GM12801 (cell line): Measurements from ENCODE around the gene CABP4.

Source experiments
- TF ChIP-seq, protein P1 (sequence below): IDR thresholded peaks from one replicate; pipeline ENCODE4 v1.5.1; 2011; ENCODE audit warnings: control low read depth; ENCODE audit not compliant: insufficient read length; ENCODE audit errors: extremely low read depth

CABP4 gene

DNA sequence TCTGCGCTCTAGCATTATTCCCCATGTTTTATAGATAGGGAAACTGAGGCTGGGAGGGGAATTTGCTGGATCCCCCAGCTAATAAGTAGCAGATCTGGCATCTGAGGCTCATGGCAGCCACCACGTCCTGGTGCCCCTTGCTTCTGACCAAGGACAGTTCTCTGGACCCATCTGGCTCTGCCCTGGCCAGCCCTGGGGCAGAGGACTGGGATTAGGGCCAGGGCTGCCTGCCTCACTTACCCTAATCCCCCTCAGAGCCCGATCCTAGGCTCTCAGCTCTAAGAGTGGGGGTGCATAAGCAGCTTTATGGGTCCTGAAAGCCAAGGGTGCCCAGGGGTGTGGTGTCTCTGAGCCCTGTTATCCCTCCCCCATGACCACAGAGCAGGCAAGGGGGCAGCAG is at the start of gene CABP4:
Gene CABP4 (plus strand): TSS at position 301 of the 400 bp plus-strand sequence. CDS start 70 bp downstream, at position 371.
- TF ChIP-seq, protein P1, sequence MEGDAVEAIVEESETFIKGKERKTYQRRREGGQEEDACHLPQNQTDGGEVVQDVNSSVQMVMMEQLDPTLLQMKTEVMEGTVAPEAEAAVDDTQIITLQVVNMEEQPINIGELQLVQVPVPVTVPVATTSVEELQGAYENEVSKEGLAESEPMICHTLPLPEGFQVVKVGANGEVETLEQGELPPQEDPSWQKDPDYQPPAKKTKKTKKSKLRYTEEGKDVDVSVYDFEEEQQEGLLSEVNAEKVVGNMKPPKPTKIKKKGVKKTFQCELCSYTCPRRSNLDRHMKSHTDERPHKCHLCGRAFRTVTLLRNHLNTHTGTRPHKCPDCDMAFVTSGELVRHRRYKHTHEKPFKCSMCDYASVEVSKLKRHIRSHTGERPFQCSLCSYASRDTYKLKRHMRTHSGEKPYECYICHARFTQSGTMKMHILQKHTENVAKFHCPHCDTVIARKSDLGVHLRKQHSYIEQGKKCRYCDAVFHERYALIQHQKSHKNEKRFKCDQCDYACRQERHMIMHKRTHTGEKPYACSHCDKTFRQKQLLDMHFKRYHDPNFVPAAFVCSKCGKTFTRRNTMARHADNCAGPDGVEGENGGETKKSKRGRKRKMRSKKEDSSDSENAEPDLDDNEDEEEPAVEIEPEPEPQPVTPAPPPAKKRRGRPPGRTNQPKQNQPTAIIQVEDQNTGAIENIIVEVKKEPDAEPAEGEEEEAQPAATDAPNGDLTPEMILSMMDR: no peak

DNA sequence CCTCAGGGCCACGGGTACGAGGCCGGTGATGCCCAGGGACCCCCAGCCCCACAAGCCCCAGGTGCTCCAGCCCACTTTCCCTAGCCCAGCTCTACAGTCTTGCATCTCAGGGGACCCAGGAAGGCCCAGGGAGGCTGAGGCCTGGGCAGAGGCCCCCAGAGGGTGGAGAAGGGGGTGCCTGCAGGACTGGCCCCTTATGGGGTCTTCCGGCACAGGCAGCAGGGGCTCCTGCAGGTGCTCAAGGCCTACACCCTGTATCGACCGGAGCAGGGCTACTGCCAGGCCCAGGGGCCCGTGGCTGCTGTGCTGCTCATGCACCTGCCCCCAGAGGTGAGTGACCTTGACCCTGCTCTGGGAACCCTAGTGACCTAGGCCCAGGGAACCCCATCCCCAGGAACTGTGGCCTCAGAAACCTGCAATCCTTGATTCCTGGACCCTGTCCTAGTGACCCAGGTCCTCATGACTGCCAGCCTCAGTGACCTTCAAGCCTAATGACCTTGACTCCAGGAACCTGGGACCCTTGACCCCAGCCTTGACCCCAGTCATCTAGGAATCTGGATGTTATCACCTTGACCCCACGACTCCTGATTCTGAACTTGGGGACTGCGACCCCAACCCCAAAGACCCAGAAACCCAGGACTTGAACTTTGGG is 49.3 kb upstream of the CABP4 start:
- TF ChIP-seq, protein P1: no peak

- TF ChIP-seq, protein P1: no peak
Measured at GRCh38 chr11:67406420-67406968, 48.7 kb upstream of the CABP4 start.

DNA sequence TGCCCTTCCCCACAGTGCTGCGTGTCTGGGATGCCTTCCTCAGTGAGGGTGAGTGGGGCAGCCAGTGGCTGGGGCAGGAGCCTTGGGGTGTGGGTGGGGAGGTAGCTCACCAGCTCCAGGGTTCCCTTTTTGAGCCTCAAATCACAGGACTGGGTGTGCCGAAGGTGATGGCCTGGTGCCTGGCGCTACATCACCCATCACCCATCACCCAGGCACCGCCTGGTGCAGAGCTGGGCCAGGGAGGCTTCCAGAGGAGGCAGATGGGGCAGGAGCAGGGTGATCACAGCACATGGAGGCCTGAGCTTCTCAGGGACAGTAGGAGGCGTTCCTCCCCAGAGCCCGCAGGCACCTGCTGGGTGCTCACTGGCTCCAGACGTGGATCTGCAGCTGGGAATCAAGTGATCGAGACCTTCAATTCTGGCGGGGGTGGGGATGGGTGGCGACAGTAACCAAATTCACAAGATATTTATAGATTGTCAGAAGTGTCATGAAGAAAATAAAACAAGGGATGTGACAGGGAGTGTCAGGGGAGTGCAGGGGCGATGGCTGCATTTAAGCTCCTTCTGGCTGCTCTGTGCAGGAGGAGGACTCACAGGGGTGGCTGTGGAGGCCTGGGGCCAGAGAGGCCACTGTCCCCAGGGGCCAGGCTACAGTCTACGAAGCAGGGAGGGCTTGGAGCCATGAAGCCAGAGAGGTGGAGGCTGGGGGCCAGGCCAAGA is 48.0 kb upstream of the CABP4 start:
- TF ChIP-seq, protein P1: no peak

GRCh38 chr11:67407688-67408163 is 47.4 kb upstream of the CABP4 start:
- TF ChIP-seq, protein P1: no peak

- TF ChIP-seq, protein P1: no peak
Measured at GRCh38 chr11:67408437-67409200, 46.5 kb upstream of the CABP4 start.

GRCh38 chr11:67409261-67409666 is 45.9 kb upstream of the CABP4 start:
- TF ChIP-seq, protein P1: no peak
